ENCODE measurements around the gene LYL1. TPM values are rescaled to one million over a fixed set of nuclear protein-coding genes. Genes with fewer than 3 reads are reported as not detected.
"Not testable (repeated sequence)": the region's sequence is repeated elsewhere in the genome, so short reads cannot be mapped to it uniquely, and the experiment has no call there.

The LYL1 gene
- 99.1 and 285 TPM in 2 replicates for total RNA-seq (2014; rRNA removed; shearing (Covaris generic); ENCODE audit: low replicate concordance)

- DNase-seq, result peak; percentile 94
Measured at GRCh38 chr19:13102666-13103580, at the start of gene LYL1. TSS of gene LYL1 (minus strand) at chr19:13102858. CDS start at chr19:13101171, 1,687 bp downstream.

DNA sequence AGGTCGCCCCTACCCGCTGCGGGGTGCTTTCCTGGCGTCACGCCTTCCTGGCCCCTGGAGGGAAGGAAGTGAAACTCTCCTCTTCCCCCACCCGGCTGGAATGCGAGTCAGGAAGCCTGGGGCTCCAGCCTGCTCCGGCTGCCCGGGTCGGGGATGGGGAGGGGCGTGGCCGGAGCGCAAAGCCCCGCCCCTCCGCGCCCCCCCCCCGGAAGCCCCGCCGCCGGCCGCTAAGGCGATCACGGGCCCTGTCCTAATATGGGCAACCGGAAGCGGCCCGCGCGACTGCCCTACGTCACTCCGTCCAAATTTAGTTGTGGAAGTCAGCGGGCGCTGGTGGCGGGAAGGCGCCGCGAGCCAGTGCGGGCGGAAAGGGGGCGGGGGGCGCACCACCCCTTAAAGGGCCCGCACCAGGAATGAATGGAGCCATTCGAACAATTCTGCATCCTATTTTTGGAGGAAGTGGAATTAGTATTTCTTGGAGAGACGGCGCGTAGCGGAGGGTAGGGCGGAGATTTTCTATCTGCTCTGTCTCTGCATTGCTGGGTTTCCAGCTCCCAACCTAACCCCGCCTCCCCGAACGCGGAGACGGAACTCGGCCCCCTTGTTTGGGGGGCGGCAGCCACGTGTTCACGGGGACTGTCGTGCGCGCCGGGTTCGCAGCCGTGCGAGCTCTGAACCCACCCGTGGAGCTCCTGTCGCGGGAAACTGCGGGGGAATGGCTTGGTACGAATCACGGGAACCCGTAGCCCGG, 49.1 kb upstream of the LYL1 start:
- H3K9me3 ChIP-seq (ENCODE audit: low read length), result no peaks in the 10 kb centered on the region
- no peaks in the 10 kb centered on the region for H3K9me2 ChIP-seq (replicated peaks; ENCODE audit: insufficient read depth, low read length)
- H3K9ac ChIP-seq (ENCODE audit: low read length), result peak overlapping the region; percentile 91
- peak overlapping the region; percentile 77 for H3K4me3 ChIP-seq (ENCODE audit: low read length)
- peaks cover 58% of the 10 kb centered on the region for H3K4me1 ChIP-seq (ENCODE audit: low read length)
- peaks cover 25% of the 10 kb centered on the region for H4K20me1 ChIP-seq (ENCODE audit: insufficient read depth, low read depth, low read length)
- DNase-seq, result peak; percentile 98
- H3K27me3 ChIP-seq (ENCODE audit: low read length), result no peaks in the 10 kb centered on the region
- H3K36me3 ChIP-seq (ENCODE audit: insufficient read depth, low read length), result no peaks in the 10 kb centered on the region
- peak overlapping the region; percentile 73 for H3K27ac ChIP-seq (ENCODE audit: low read length)
- H3K4me2 ChIP-seq (ENCODE audit: low read depth, low read length, poor library complexity, severe bottlenecking), result peak overlapping the region; percentile 97
- peaks cover 21% of the 10 kb centered on the region for H3K79me2 ChIP-seq (ENCODE audit: low read length)
- H2AFZ ChIP-seq (ENCODE audit: low read length), result peak overlapping the region; percentile 36; the same call in 1 of the 2 replicates

More at GRCh38 chr19:13102666-13103580, at the start of gene LYL1:
- Histone ChIP-seq H2AFZ (ENCODE audit: low read length) (peak within 1 kb of the TSS; percentile 58; the same call in 1 of the 2 replicates), H3K27ac (ENCODE audit: low read length) (peak within 1 kb of the TSS; percentile 97), H3K27me3 (ENCODE audit: low read length) (no peaks in the 10 kb centered on the region), H3K9me2 (replicated peaks; ENCODE audit: insufficient read depth, low read length) (no peaks in the 10 kb centered on the region), H3K79me2 (ENCODE audit: low read length) (peaks cover 18% of the 10 kb centered on the region), H3K9me3 (ENCODE audit: low read length) (no peaks in the 10 kb centered on the region), H3K4me1 (ENCODE audit: low read length) (peaks cover 60% of the 10 kb centered on the region), H3K36me3 (ENCODE audit: insufficient read depth, low read length) (peaks cover 12% of the 10 kb centered on the region), H3K4me3 (ENCODE audit: low read length) (peak within 1 kb of the TSS; percentile 90), H4K20me1 (ENCODE audit: insufficient read depth, low read depth, low read length) (peaks cover 17% of the 10 kb centered on the region; the same call in 1 of the 2 replicates), H3K4me2 (ENCODE audit: low read depth, low read length, poor library complexity, severe bottlenecking) (peak within 1 kb of the TSS; percentile 99), H3K9ac (ENCODE audit: low read length) (peak within 1 kb of the TSS; percentile 97)

- DNase-seq, result peak; percentile 60
- H3K36me3 ChIP-seq (ENCODE audit: insufficient read depth, low read length), result no peaks in the 10 kb centered on the region
- H3K4me1 ChIP-seq (ENCODE audit: low read length), result peaks cover 54% of the 10 kb centered on the region
- H3K9me3 ChIP-seq (ENCODE audit: low read length), result no peaks in the 10 kb centered on the region
- H3K4me2 ChIP-seq (ENCODE audit: low read depth, low read length, poor library complexity, severe bottlenecking), result peak overlapping the region; percentile 93
- H2AFZ ChIP-seq (ENCODE audit: low read length), result no peak overlapping the region
- H3K27ac ChIP-seq (ENCODE audit: low read length), result peak overlapping the region; percentile 67
- H4K20me1 ChIP-seq (ENCODE audit: insufficient read depth, low read depth, low read length), result peaks cover 25% of the 10 kb centered on the region
- H3K79me2 ChIP-seq (ENCODE audit: low read length), result peaks cover 21% of the 10 kb centered on the region
- H3K4me3 ChIP-seq (ENCODE audit: low read length), result peak overlapping the region; percentile 77
- no peaks in the 10 kb centered on the region for H3K27me3 ChIP-seq (ENCODE audit: low read length)
- H3K9me2 ChIP-seq (replicated peaks; ENCODE audit: insufficient read depth, low read length), result no peaks in the 10 kb centered on the region
- H3K9ac ChIP-seq (ENCODE audit: low read length), result peak overlapping the region; percentile 91
Measured at GRCh38 chr19:13150931-13151604, 48.4 kb upstream of the LYL1 start.

DNA sequence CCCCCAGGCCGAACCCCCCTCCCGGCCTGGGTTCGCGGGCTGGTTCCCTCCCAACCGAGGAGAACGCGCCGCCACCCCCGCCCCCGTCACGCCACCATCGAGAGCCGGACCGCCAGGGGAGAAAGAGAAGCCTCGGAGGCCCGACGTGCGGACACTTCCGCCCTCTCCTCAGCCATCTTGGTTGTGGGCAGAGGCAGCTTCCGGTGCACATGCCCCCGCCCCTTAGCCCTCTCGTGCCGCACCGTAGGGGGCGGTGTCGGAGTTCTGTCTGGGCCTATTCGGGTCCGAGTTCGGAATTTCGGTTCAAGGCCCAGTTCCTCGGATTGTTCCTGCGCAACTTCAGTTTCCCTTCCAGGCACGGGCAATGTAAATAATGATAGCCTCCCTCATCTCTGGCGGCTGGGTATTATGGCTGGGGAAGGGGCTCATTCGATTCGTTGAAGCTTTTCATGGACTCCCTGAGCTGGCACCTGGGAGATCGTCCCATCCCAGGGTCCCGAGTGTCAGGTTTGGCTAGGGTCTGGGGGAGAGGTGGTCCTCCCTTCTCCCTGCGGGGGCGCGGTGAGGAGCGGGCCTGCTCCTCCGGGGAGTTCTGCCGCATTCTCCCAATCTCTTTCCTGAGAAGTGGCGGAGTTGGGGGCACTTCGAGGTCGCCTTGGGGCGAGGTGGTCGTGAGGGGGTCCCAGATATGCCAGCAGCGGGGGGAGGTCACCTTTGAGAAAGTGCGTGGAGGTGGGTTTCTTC, 47.7 kb upstream of the LYL1 start, which contains the start of the genes IER2 and STX10:
Gene IER2, plus strand, starts transcription at position 225 of the 744 bp plus-strand sequence. CDS start 2,776 bp downstream, outside the sequence.
Gene STX10, minus strand, starts transcription at position 189 of the 744 bp plus-strand sequence. CDS start 202 bp downstream, outside the sequence.
- H4K20me1 ChIP-seq (ENCODE audit: insufficient read depth, low read depth, low read length), result peaks cover 23% of the 10 kb centered on the region
- H3K36me3 ChIP-seq (ENCODE audit: insufficient read depth, low read length), result no peaks in the 10 kb centered on the region
- peak within 1 kb of the TSS; percentile 52; the same call in 1 of the 2 replicates for H2AFZ ChIP-seq (ENCODE audit: low read length)
- H3K9me2 ChIP-seq (replicated peaks; ENCODE audit: insufficient read depth, low read length), result no peaks in the 10 kb centered on the region
- H3K27me3 ChIP-seq (ENCODE audit: low read length), result no peaks in the 10 kb centered on the region
- H3K4me2 ChIP-seq (ENCODE audit: low read depth, low read length, poor library complexity, severe bottlenecking), result peak within 1 kb of the TSS; percentile 93
- H3K27ac ChIP-seq (ENCODE audit: low read length), result peak within 1 kb of the TSS; percentile 67
- DNase-seq, result peak; percentile 97
- H3K9ac ChIP-seq (ENCODE audit: low read length), result peak within 1 kb of the TSS; percentile 91
- H3K4me3 ChIP-seq (ENCODE audit: low read length), result peak within 1 kb of the TSS; percentile 77
- peaks cover 47% of the 10 kb centered on the region for H3K4me1 ChIP-seq (ENCODE audit: low read length)
- H3K9me3 ChIP-seq (ENCODE audit: low read length), result no peaks in the 10 kb centered on the region
- H3K79me2 ChIP-seq (ENCODE audit: low read length), result peaks cover 21% of the 10 kb centered on the region

DNA sequence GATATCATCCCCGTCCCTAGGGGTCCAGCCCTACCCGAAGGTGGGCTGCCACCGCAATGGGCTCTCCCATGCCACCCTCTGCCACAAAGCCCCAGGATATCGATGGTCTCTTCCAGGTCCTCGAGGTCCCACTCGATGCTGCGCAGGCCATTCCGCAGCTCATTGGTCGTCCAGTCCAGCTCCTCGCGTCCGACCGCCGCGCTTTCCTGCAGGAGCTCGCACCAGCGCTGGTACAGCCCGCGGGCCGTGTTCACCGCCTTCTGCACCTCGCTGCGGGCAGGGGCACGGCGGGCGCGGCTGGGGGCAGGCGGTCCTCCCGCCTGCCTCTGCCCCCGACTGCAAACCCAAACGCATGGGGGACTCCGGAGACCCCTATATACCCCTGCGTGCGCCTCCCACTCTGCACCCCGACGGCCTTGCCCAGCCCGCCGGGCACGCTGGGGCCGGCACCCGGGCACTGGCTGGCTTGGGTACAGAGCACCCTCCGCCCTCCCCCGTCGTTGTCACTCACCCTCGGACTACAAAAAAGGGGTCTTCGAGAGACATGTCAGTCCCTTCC, 47.0 kb upstream of the LYL1 start:
- Histone ChIP-seq H3K4me3 (ENCODE audit: low read length) (peak overlapping the region; percentile 77), H3K9ac (ENCODE audit: low read length) (peak overlapping the region; percentile 91), H3K27ac (ENCODE audit: low read length) (peak overlapping the region; percentile 4; the same call in 1 of the 2 replicates), H3K27me3 (ENCODE audit: low read length) (no peaks in the 10 kb centered on the region), H3K4me2 (ENCODE audit: low read depth, low read length, poor library complexity, severe bottlenecking) (peak overlapping the region; percentile 93), H3K9me3 (ENCODE audit: low read length) (no peaks in the 10 kb centered on the region), H2AFZ (ENCODE audit: low read length) (peak overlapping the region; percentile 52; the same call in 1 of the 2 replicates), H4K20me1 (ENCODE audit: insufficient read depth, low read depth, low read length) (peaks cover 17% of the 10 kb centered on the region), H3K36me3 (ENCODE audit: insufficient read depth, low read length) (no peaks in the 10 kb centered on the region), H3K9me2 (replicated peaks; ENCODE audit: insufficient read depth, low read length) (no peaks in the 10 kb centered on the region), H3K4me1 (ENCODE audit: low read length) (peaks cover 40% of the 10 kb centered on the region), H3K79me2 (ENCODE audit: low read length) (peaks cover 21% of the 10 kb centered on the region)
- peak; percentile 79 for DNase-seq

GRCh38 chr19:13149173-13149627, 46.5 kb upstream of the LYL1 start:
- peaks cover 35% of the 10 kb centered on the region for H3K4me1 ChIP-seq (ENCODE audit: low read length)
- H3K9me2 ChIP-seq (replicated peaks; ENCODE audit: insufficient read depth, low read length); H3K27me3 ChIP-seq (ENCODE audit: low read length); H3K36me3 ChIP-seq (ENCODE audit: insufficient read depth, low read length); H3K9me3 ChIP-seq (ENCODE audit: low read length): not testable (repeated sequence)
- peak; percentile 58 for DNase-seq
- peak overlapping the region; percentile 91 for H3K9ac ChIP-seq (ENCODE audit: low read length)
- H4K20me1 ChIP-seq (ENCODE audit: insufficient read depth, low read depth, low read length), result peaks cover 12% of the 10 kb centered on the region
- peak overlapping the region; percentile 77 for H3K4me3 ChIP-seq (ENCODE audit: low read length)
- H3K4me2 ChIP-seq (ENCODE audit: low read depth, low read length, poor library complexity, severe bottlenecking), result peak overlapping the region; percentile 93
- H3K27ac ChIP-seq (ENCODE audit: low read length), result peak overlapping the region; percentile 4; the same call in 1 of the 2 replicates
- peak overlapping the region; percentile 52; the same call in 1 of the 2 replicates for H2AFZ ChIP-seq (ENCODE audit: low read length)
- peaks cover 21% of the 10 kb centered on the region for H3K79me2 ChIP-seq (ENCODE audit: low read length)
